ENCODE data around the gene ADCY9. TPM values are rescaled to one million over a fixed set of nuclear protein-coding genes. Genes with fewer than 3 reads are reported as not detected.
"Not testable (repeated sequence)": the region's sequence is repeated elsewhere in the genome, so short reads cannot be mapped to it uniquely, and the experiment has no call there.

ADCY9 gene
- total RNA-seq, 1 donor from 2014 or later, result 12.0 TPM

- DNase-seq (ENCODE audit: low read depth), result no peak
- peaks cover 15% of the 10 kb centered on the region for H3K27me3 ChIP-seq (ENCODE audit: control insufficient read depth, insufficient read depth, low read length)
- no peaks in the 10 kb centered on the region for H3K36me3 ChIP-seq (ENCODE audit: control insufficient read depth, insufficient read depth, low read length)
- TF ChIP-seq CTCF (IDR thresholded peaks at IDR 0.05; ENCODE audit: insufficient read depth, low read length, poor library complexity, severe bottlenecking), result no peak
- no peak overlapping the region for H3K4me3 ChIP-seq (ENCODE audit: low read depth, low read length)
These were observed 158.8 kb downstream of the ADCY9 start for GRCh38 chr16:3957344-3957980.

GRCh38 chr16:3954411-3954921, 161.8 kb downstream of the ADCY9 start:
- peak; percentile 18 for DNase-seq (ENCODE audit: low read depth)
- peaks cover 15% of the 10 kb centered on the region for H3K27me3 ChIP-seq (ENCODE audit: control insufficient read depth, insufficient read depth, low read length)
- TF ChIP-seq CTCF (IDR thresholded peaks at IDR 0.05; ENCODE audit: insufficient read depth, low read length, poor library complexity, severe bottlenecking), result peak; percentile 6

GRCh38 chr16:3953728-3954410, 162.4 kb downstream of the ADCY9 start:
- Histone ChIP-seq H3K27me3 (ENCODE audit: control insufficient read depth, insufficient read depth, low read length) (peaks cover 17% of the 10 kb centered on the region), H3K36me3 (ENCODE audit: control insufficient read depth, insufficient read depth, low read length) (no peaks in the 10 kb centered on the region), H3K4me3 (ENCODE audit: low read depth, low read length) (no peak overlapping the region)
- no peak for DNase-seq (ENCODE audit: low read depth)
- no peak for TF ChIP-seq CTCF (IDR thresholded peaks at IDR 0.05; ENCODE audit: insufficient read depth, low read length, poor library complexity, severe bottlenecking)

More at GRCh38 chr16:3954411-3954921, 161.8 kb downstream of the ADCY9 start:
- H3K36me3 ChIP-seq (ENCODE audit: control insufficient read depth, insufficient read depth, low read length), result no peaks in the 10 kb centered on the region
- H3K4me3 ChIP-seq (ENCODE audit: low read depth, low read length), result no peak overlapping the region

GRCh38 chr16:3952737-3953131, 163.5 kb downstream of the ADCY9 start:
- Histone ChIP-seq H3K27me3 (ENCODE audit: control insufficient read depth, insufficient read depth, low read length) (peaks cover 18% of the 10 kb centered on the region), H3K4me3 (ENCODE audit: low read depth, low read length) (no peak overlapping the region), H3K36me3 (ENCODE audit: control insufficient read depth, insufficient read depth, low read length) (no peaks in the 10 kb centered on the region)
- no peak for TF ChIP-seq CTCF (IDR thresholded peaks at IDR 0.05; ENCODE audit: insufficient read depth, low read length, poor library complexity, severe bottlenecking)
- no peak for DNase-seq (ENCODE audit: low read depth)

- Histone ChIP-seq H3K4me3 (ENCODE audit: low read depth, low read length) (no peak overlapping the region), H3K36me3 (ENCODE audit: control insufficient read depth, insufficient read depth, low read length) (no peaks in the 10 kb centered on the region), H3K27me3 (ENCODE audit: control insufficient read depth, insufficient read depth, low read length) (peaks cover 12% of the 10 kb centered on the region)
- TF ChIP-seq CTCF (IDR thresholded peaks at IDR 0.05; ENCODE audit: insufficient read depth, low read length, poor library complexity, severe bottlenecking), result no peak
- DNase-seq (ENCODE audit: low read depth), result no peak
These were observed 164.1 kb downstream of the ADCY9 start for GRCh38 chr16:3951861-3952736.

- peaks cover 12% of the 10 kb centered on the region for H3K27me3 ChIP-seq (ENCODE audit: control insufficient read depth, insufficient read depth, low read length)
- H3K4me3 ChIP-seq (ENCODE audit: low read depth, low read length); DNase-seq (ENCODE audit: low read depth); H3K36me3 ChIP-seq (ENCODE audit: control insufficient read depth, insufficient read depth, low read length): not testable (repeated sequence)
These were observed 164.9 kb downstream of the ADCY9 start for GRCh38 chr16:3951380-3951779.
